Activated naive CD8-positive, alpha-beta T cell treated with anti-CD3 and anti-CD28 coated beads, Interleukin-2, amount 50 U/mL, for 16 hours (primary cell): Measurements from ENCODE around the gene CLEC4D.
"Not testable (repeated sequence)": the region's sequence is repeated elsewhere in the genome, so short reads cannot be mapped to it uniquely, and the experiment has no call there.

Experiments used
- DNase-seq: peaks from one replicate; pipeline ENCODE4 v3.0.0-alpha.2; 2020; ENCODE audit warnings: low read depth, low spot score

CLEC4D gene

DNA sequence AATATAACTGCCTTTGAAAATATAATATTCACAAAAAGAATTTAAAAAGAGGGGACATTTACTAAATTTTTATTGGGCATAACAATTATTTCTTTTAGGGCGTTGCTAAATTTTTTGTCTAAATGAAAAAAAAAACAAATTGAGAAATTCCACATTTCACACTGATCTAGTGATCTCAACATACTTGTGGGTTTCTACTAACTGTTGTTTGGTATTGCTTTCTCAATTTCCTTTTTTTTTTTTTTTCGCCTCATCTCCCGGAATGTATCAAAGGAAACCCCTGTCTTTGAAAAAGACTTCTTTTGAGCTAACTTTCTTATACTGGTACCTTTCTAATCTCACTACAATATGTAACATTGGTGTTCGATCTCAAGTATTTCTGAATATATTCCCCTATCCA is at the start of gene CLEC4D:
Gene CLEC4D, plus strand, starts transcription at position 248 of the 400 bp plus-strand sequence. CDS start 230 bp downstream, outside the sequence.
- no peak for DNase-seq

DNA sequence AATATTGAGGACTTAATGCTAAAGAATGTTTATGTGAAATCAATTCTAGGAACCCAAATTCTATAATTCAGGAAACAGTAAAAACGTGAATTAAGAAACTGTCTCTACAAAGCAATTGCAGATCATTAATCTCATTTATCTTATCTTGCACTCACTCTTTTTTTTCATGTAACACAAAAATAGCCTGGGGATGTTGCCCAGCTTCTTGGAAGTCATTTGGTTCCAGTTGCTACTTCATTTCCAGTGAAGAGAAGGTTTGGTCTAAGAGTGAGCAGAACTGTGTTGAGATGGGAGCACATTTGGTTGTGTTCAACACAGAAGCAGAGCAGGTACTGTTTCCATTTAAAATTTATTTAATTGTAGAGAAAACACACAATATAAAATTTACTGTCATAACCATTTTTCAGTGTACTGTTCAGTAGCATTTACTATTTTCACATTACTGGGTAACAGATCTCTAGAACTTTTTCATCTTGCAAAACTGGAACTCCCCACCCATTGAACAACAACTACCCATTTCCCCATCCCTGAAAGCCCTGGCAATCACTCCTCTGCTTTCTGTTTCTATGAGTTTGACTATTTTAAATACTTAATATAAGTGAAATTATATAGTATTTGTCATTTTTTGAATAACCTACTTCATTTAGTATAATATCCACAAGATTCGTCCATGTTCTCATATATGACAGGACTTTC is 47.9 kb upstream of the CLEC4D start:
- no peak for DNase-seq

DNA sequence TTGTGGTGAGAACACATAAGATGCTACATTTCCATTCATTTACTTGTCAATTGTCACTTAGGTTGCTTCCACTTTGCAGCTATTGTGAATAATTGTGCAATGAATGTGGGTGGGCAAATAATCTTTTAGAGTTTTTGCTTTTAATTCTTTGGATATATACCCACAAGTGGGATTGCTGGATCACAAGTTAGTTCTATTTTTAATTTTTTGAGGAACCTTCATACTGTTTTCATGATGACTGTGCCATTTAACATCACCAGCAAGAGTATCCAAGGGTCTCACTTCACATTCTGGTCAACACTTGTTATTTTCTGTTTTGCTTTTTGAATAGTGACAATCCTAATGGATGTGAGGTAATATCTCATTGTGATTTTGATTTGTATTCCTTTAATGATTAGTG is 47.1 kb upstream of the CLEC4D start:
- no peak for DNase-seq

- DNase-seq, result no peak
These were observed 42.2 kb upstream of the CLEC4D start for GRCh38 chr12:8471090-8471489.

DNA sequence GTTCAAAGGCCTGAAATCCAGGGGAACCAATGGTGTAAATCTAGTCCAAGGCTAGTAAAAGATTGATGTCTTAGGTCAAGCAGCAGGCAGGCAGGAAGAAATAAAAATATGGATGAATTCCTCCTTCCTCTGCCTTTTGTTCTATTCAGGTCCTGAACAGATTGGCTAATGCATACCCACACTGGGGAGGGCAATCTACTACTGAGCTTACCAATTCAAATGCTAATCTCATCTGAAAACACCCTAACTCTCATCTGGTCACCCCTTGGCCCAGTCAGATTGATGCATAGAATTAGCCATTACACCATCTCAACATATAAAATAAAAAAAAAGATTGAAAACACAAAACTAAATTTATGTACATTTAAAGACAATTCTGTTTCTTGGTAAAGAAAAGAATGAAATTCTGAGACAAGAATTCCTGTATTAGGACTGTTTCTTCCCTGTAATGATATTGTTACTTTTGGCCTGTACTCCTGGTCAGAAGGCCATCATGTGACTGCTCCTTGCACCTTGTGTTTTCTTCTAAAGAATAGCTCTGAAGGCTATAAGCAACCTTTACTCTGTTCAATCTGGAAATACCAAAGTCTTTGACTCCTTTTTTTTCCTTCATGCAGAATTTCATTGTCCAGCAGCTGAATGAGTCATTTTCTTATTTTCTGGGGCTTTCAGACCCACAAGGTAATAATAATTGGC is 37.6 kb upstream of the CLEC4D start:
- DNase-seq, result no peak

- no peak for DNase-seq
These were observed 30.7 kb upstream of the CLEC4D start for GRCh38 chr12:8482571-8483061.

DNA sequence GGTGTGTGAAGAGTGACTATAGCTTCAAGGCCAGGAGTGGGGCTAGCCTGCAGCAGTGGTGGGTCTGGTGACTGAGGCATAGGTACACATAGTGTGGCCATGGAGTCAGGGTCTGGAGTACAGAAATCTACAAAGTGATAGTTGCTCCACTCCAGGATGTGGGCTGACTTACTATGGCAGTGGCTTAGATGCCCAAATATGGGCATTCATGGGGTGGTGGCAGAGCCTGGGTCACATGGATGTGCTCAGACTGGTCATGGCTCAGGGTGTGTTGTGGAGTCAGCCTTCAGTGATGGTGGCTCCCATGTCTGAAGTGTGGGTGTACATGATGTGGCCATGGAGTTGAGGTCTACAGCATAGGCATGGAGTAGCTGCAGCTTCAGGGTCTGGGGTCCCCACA is 30.2 kb upstream of the CLEC4D start:
- no peak for DNase-seq

GRCh38 chr12:8491646-8492530 is 21.4 kb upstream of the CLEC4D start:
- no peak for DNase-seq

- DNase-seq, result no peak
These were observed 20.2 kb upstream of the CLEC4D start for GRCh38 chr12:8493084-8493483.

DNA sequence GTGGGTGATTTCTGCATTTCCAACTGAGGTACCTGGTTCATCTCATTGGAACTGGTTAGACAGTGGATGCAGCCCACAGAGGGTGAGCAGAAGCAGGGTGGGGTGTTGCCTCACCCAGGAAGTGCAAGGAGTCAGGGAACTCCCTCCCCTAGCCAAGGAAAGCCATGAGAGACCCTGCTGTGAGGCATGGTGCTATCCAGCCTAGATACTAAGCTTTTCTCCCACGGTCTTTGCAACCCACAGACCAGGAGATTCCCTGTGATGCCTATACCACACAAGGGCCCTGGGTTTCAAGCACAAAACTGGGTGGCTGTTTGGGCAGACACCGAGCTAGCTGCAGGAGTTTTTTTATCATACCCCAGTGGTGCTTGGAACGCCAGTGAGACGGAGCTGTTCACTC is 17.6 kb upstream of the CLEC4D start:
- DNase-seq, result not testable (repeated sequence)

- not testable (repeated sequence) for DNase-seq
These were observed 17.2 kb upstream of the CLEC4D start for GRCh38 chr12:8496074-8496473.

- DNase-seq, result no peak
These were observed 13.7 kb upstream of the CLEC4D start for GRCh38 chr12:8499616-8500015.

DNA sequence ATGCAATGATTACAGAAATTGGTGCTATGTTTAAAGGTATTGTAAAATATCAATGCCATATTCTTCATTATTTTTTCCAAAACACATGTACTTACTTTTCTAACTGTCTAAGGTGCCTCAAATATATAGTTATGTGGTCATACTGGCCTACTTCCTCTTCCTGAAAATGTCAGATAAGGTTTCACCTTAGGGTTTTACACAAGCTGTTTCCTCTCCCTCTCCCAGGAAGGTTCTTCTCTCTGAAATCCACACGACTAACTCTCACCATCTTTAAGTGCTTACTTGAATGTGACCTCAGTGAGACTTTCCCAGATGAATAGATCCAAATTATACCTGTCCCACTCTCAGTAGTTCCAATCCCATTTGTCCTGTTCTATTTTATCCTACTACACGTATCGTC is 11.6 kb upstream of the CLEC4D start:
- DNase-seq, result no peak

- DNase-seq, result no peak
These were observed 9.0 kb upstream of the CLEC4D start for GRCh38 chr12:8504351-8504750.

- no peak for DNase-seq
These were observed 5.7 kb upstream of the CLEC4D start for GRCh38 chr12:8507596-8507995.

GRCh38 chr12:8508223-8508622 is 5.1 kb upstream of the CLEC4D start:
- DNase-seq, result no peak

GRCh38 chr12:8508910-8509841 is 4.1 kb upstream of the CLEC4D start:
- no peak for DNase-seq

GRCh38 chr12:8517971-8518370 is 4.7 kb downstream of the CLEC4D start:
- DNase-seq, result no peak

- DNase-seq, result no peak
These were observed 5.9 kb downstream of the CLEC4D start for GRCh38 chr12:8519171-8519570.

- DNase-seq, result no peak
These were observed 14.2 kb downstream of the CLEC4D start for GRCh38 chr12:8527250-8528130.
